Body of pancreas (tissue), 4 donors: ENCODE measurements around the gene YARS1.

Source experiments
- POLR2A ChIP-seq, 3 donors: fragments of 450-650 bp; IDR thresholded peaks; one replicate each; pipeline ENCODE4 v1.6.1; 2016; ENCODE audit warnings: antibody characterized with exemption in 3 of 3, mild to moderate bottlenecking in 2 of 3
- TF ChIP-seq, protein P1 (sequence below), 7 experiments: fragments of 450-650 bp in 4 of 7; fragments of 200-600 bp in 3 of 7; sonication (generic) in 3 of 7; IDR thresholded peaks; one replicate each; pipeline ENCODE4 v1.5.1; 2016 to 2019; ENCODE audit warnings: antibody characterized with exemption in 7 of 7

DNA sequence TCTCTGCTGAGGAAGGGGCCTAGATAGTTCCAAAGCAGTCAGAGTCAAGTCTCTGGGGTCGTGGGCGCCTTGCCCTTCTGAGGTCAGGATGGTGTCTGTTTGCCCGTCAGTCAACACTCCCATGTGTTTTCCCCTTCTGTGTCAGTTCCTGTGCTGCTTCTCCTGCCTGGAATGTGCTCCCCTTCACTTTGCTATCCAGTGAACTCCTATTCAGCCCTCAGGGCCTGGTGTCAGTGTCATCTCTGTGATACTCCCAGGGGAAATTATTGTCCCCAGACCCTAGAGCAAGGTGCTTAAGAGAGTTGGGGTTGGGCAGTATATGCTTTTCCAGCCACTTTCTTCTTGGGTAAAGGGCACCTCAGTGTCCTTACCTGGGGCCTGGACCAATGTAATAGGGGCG lies 68.8 kb downstream of the YARS1 start:
- TF ChIP-seq, protein P1, sequence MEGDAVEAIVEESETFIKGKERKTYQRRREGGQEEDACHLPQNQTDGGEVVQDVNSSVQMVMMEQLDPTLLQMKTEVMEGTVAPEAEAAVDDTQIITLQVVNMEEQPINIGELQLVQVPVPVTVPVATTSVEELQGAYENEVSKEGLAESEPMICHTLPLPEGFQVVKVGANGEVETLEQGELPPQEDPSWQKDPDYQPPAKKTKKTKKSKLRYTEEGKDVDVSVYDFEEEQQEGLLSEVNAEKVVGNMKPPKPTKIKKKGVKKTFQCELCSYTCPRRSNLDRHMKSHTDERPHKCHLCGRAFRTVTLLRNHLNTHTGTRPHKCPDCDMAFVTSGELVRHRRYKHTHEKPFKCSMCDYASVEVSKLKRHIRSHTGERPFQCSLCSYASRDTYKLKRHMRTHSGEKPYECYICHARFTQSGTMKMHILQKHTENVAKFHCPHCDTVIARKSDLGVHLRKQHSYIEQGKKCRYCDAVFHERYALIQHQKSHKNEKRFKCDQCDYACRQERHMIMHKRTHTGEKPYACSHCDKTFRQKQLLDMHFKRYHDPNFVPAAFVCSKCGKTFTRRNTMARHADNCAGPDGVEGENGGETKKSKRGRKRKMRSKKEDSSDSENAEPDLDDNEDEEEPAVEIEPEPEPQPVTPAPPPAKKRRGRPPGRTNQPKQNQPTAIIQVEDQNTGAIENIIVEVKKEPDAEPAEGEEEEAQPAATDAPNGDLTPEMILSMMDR (IDR thresholded peaks at IDR 0.05) = no peak
- TF ChIP-seq POLR2A (IDR thresholded peaks at IDR 0.05) = no peak
